ENCODE data around the gene PKP3.

PKP3 gene

DNA sequence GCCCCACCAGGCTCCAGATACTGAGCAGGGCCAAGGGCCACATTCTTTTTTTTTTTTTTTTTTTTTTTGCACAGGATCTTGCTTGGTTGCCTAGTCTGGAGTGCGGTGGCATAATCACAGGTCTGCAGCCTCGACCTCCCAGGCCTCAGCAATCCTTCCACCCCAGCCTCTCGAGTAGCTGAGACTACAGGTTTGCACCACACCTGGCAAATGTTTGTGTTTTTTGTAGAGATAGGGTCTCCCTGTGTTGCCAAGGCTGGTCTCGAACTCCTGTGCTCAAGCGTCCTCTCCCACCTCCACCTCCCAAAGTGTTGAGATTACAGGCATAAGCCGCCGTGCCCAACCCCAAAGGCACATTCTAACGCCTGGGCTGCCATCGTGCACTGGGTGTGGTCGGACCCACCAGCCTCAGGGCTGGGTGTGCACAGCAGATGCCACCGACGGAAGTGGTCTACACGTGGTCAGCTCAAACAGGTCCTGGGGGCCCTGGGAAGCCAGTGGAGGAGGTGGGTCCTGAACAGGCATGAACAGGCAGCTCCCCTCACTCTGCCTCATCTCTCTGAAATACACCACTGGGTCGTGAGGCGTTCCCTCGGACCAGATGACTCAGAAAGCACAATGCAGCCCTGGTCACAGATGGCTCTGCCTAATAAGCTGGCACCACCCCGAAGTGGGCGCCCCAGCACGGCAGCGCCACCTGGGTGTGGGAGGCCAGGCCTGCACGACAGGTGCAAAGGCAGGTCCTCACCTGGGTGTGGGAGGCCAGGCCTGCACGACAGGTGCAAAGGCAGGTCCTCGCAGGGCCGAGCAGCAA lies 29.9 kb upstream of the PKP3 start:
- DNase-seq = peak; percentile 62

DNA sequence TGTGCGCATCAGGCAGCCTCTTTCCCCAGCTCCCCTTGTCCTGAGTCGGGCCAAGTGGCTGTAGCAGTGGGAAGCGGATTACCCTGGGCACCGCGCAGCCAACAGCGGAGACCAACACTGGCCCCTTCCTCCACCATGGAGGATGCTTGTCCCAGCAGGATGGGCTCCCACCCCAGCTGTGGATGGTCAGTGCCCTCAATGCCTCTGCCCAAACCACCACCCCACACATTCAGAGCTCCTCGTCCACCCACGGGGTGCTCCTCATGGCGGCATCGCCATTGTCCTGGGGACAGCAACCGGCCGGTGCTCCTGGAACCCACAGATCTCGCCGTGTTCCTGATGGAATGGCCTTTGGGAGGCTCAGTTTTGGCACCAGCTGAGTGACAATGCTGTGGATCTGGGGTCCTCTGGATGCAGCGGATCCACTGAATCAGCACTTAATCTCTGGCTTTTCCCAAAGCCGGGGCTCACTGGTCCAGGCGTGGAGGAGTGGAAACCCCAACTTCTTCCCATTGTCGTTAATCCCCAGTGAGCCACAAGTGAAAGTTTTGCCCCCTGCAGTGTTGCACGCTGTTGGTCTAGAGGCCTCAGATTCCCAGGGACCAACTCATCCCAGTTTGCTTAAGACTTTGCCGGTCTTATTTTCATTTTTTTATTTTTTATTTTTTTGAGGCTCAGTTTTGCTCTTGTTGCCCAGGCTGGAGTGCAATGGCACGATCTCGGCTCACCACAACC lies 28.9 kb upstream of the PKP3 start:
- no peak for DNase-seq

GRCh38 chr11:365831-366230 lies 28.2 kb upstream of the PKP3 start:
- DNase-seq = no peak

DNA sequence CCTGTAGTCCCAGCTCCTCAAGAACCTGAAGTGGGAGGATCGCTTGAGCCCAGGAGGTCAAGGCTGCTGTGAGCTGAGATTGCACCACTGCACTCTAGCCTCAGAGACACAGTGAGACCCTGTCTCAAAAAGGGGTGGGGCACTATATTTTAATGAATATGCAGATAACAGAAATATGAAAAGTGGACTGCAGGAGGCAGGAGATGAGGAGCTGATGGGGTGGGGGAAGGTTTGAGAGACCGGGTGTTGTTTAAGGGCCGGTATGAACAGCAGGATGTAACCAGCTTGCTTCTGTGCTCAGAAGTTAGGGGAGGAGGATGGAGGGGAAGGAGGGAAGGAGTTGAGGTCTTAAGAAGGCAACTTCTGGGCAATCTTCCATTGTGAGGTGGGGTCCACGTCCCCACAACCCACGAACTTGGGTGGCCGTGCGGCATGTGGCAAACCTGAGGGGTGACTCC lies 26.0 kb upstream of the PKP3 start:
- DNase-seq = no peak

- DNase-seq = no peak
These were observed 25.3 kb upstream of the PKP3 start for GRCh38 chr11:368414-369335.

DNA sequence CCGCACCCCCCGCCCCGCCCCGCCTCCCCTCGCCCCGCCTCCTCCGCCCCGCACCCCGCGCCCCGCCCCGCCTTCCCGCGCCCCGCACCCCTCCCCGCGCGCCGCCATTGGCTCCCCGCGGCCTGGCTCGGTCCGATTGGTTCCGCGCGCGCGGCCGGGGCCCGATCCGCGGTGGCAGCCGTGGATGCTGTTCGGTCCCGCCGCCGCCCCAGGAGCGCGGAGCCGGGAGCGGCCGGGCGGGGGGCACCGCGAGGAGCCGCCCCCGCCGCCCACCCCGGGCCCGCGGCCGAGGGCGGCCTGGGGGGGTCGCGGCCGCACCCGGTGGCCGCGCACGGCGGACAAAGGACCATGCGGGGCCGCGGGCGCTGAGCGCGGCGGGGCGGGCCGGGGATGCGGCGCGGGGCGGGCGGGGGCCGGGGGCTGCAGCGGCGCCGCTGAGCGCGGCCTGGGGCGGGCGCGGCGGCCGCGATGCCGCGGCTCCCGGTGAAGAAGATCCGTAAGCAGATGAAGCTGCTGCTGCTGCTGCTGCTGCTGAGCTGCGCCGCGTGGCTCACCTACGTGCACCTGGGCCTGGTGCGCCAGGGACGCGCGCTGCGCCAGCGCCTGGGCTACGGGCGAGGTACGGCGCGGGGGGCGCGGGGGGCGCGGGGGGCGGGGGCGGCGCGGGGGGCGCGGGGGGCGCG lies 24.5 kb upstream of the PKP3 start, which contains the start of gene B4GALNT4:
Gene B4GALNT4, plus strand, starts transcription at position 164 of the 683 bp plus-strand sequence. Its CDS starts 305 bp downstream, at position 469.
- DNase-seq = no peak

DNA sequence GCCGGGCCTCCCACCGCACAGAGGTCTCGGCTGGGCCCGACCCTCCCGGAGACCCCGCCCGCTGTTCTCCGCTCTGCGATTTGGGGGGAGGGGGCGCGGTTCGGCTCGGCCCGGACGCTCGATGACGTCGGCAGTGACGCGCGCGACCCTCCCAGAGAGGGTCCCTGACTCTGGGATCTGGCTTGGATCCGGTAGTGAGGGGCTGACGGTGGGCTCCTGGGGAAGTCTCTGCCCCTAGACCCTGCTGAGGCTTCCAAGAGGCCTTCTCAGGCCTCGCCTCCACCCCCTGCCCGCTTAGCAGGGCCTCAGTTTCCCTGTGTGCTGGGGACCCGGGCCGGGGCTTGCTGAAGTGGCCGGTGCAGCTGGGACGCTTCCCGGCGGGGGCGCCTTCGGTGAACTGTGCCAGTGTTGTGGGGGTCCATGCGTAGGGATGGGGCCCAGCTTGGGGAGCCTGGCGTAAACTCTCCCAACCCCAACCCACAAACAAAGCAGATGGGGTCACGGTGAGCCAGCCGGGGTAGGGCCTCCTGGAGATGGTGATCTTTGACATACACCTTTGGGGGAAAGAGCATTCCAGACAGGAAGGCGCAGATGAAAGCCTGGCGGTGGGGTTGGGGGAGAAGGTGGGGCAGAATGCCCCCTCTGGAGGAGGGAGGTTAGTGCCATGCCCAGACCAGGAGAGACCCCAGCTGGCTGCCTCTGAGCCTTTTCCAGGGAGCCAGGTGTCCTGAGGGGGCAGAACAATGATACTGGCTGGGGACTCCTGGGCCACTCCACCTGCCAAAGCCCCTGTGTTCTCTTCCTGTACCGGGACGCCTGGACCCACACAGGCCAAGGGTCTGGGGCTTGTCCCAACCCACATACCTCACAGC lies 23.7 kb upstream of the PKP3 start:
- DNase-seq = no peak

GRCh38 chr11:371051-371450 lies 23.0 kb upstream of the PKP3 start:
- no peak for DNase-seq

DNA sequence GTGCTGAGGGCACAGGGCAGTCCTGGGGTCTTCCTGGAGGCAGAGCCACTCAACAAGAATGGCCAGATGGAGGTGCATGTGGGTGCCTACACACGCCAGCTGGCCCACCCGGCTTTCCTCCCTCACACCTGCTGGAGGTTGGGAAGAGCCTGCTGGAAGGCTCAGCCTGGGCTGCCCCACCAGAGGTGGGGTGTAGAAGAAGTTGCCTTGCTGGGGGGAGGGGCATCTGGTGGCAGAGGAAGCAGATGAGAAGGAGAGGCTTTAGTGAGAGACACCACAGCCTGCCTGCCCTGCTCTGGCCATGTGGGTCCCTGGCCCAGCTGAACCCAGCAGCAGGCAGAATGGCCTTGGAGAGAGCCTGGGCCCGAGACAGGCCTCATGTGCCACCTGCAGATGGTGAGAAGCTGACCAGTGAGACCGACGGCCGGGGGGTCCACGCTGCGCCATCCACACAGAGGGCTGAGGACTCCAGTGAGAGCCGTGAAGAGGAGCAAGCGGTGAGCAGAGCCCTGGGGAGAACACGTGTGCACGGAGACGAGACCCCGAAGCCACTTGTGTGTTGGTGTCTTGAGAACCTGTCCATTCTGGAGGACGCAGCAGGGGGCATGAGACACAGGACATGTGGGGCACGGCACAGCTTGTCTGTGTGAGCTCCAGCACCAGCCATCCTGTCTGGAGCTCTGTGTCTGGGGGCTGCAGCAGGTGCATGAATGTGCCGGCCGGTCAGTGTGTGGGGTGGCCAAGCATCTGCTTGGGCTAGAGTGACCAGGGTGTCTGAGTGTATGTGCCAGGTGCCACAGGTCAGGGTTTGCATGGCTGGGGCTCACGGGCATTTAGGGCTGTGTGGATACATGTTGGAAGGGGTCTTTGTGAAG lies 22.1 kb upstream of the PKP3 start:
- DNase-seq = no peak

DNA sequence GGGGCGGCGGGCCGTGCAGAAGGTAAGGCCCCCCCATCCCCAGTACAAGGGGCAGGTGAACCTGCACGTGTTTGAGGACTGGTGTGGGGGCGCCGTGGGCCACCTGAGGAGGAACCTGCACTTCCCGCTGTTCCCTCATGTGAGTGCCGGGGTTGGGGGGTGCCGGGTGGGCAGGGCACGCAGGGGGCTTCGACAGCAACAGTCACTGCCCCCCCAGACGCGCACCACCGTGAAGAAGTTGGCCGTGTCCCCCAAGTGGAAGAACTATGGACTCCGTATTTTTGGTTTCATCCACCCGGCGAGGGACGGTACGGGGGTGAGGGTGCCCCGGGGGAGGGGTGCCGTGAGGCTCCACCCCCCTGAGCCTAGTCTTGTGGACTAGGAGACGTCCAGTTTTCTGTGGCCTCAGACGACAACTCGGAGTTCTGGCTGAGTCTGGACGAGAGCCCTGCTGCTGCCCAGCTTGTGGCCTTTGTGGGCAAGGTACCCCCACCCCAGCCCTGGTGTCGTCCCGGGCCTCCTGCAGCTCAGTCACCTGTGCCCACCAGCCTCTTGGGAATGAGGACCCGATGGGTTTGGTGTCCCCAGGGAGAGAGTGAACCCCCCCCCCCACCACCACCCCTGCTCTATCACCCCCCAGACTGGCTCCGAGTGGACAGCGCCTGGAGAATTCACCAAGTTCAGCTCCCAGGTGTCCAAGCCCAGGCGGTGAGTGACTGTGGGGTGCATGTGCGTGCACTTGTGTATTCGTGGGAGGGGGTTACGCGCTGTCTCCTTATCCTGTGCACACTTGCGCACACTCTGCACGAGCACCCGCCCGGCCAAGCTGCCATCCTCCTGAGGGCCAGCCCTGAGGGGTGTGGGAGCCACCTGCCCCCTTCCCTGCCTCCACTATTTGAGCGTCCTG lies 20.9 kb upstream of the PKP3 start:
- no peak for DNase-seq

- no peak for DNase-seq
These were observed 20.1 kb upstream of the PKP3 start for GRCh38 chr11:373716-374551.

GRCh38 chr11:375065-376025 lies 18.7 kb upstream of the PKP3 start:
- no peak for DNase-seq

DNA sequence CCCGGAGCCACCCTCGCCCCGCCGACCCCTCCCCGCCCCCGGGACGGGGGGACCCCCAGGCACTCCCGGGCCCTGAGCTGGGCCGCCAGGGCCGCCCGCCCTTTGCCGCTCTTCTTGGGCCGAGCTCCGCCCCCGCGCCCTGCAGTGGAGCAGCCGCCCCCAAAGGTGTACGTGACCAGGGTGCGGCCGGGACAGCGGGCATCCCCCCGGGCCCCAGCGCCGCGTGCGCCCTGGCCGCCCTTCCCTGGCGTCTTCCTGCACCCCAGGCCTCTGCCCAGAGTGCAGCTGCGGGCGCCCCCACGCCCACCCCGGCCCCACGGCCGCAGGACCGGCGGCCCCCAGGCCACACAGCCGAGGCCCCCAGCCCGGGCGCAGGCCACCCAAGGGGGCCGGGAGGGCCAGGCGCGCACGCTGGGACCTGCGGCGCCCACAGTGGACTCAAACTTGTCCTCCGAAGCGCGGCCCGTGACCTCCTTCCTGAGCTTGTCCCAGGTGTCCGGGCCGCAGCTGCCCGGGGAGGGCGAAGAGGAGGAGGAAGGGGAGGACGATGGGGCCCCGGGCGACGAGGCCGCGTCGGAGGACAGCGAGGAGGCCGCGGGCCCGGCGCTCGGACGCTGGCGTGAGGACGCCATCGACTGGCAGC lies 17.4 kb upstream of the PKP3 start:
- no peak for DNase-seq

- no peak for DNase-seq
These were observed 16.7 kb upstream of the PKP3 start for GRCh38 chr11:377174-377865.

GRCh38 chr11:377883-378500 lies 16.0 kb upstream of the PKP3 start:
- DNase-seq = no peak

Data from activated effector memory CD4-positive, alpha-beta T cell treated with Interleukin-2 at 50 U/mL for 16 hours (primary cell).